Esophagus (tissue), 2 donors: ENCODE results near the gene SLC37A2. TPM values are rescaled to one million over a fixed set of nuclear protein-coding genes. Genes with fewer than 3 reads are reported as not detected.
"Not testable (repeated sequence)": the region's sequence is repeated elsewhere in the genome, so short reads cannot be mapped to it uniquely, and the experiment has no call there.

Experiments used
- H3K27ac ChIP-seq, 2 donors: one replicate each; pipeline ENCODE4 v1.5.1; 2013; ENCODE audit warnings: low read depth in 2 of 2, mild to moderate bottlenecking in 2 of 2, inconsistent platforms in 1 of 2, low read length in 1 of 2, moderate library complexity in 1 of 2
- H3K27me3 ChIP-seq, 2 donors: one replicate each; pipeline ENCODE4 v1.6.1; 2013; ENCODE audit warnings: low read length in 2 of 2, control low read depth in 1 of 2, mild to moderate bottlenecking in 1 of 2; ENCODE audit not compliant: insufficient read depth in 2 of 2, control insufficient read depth in 1 of 2
- H3K36me3 ChIP-seq, 2 donors: one replicate each; pipeline ENCODE4 v1.6.1; 2013; ENCODE audit warnings: low read length in 1 of 2; ENCODE audit not compliant: control insufficient read depth in 2 of 2, insufficient read depth in 2 of 2
- H3K4me1 ChIP-seq, 2 donors: one replicate each; pipeline ENCODE4 v1.6.1; 2013; ENCODE audit warnings: low read length in 1 of 2; ENCODE audit not compliant: control insufficient read depth in 2 of 2, insufficient read depth in 2 of 2
- H3K4me3 ChIP-seq, 2 donors: one replicate each; pipeline ENCODE4 v1.5.1; 2013; ENCODE audit warnings: low read length in 2 of 2, mild to moderate bottlenecking in 2 of 2, low read depth in 1 of 2, moderate library complexity in 1 of 2
- H3K9me3 ChIP-seq, 2 donors: one replicate each; pipeline ENCODE4 v1.6.1; 2013; ENCODE audit warnings: mild to moderate bottlenecking in 2 of 2, low read depth in 1 of 2, low read length in 1 of 2, moderate library complexity in 1 of 2; ENCODE audit not compliant: control insufficient read depth in 2 of 2, insufficient read depth in 1 of 2
- WGBS, 2 donors: extraction: QIAGEN DNeasy Blood & Tissue Kit; methylation state at CpG; one replicate each; pipeline ENCODE4 v1.1.7; 2013; 5-methylcytosine and 5-hydroxymethylcytosine counted together
- polyA plus RNA-seq, 2 donors: library from polyadenylated mRNA; stranded (reverse); fragments of 200-250 nt; gene quantifications; one replicate each; pipeline ENCODE4 v1.2.3, GENCODE V29; 2013
- donor health status: healthy with polysubstance abuse.
- donor health status: Bipolar disorder and iron deficiency.

The SLC37A2 gene
- polyA plus RNA-seq, result 10 to 100 TPM; 21.7 to 27.0 TPM

GRCh38 chr11:125062931-125063428, at the start of gene SLC37A2:
TSS of gene SLC37A2 (plus strand) at chr11:125063305. CDS start at chr11:125063368, 63 bp downstream.
- WGBS, 2 donors, result 1% methylated on average over 40 to 46 of the region's 46 CpGs
- H3K4me3 ChIP-seq, result peak within 1 kb of the TSS; percentile 59 to 86
- no peaks in the 10 kb centered on the region for H3K9me3 ChIP-seq
- H3K27me3 ChIP-seq, result peaks cover 0 to 2% of the 10 kb centered on the region in 2 donors
- H3K27ac ChIP-seq, result peak within 1 kb of the TSS; percentile 61 to 68
- peaks cover 4 to 12% of the 10 kb centered on the region in 2 donors for H3K4me1 ChIP-seq
- no peaks in the 10 kb centered on the region for H3K36me3 ChIP-seq

DNA sequence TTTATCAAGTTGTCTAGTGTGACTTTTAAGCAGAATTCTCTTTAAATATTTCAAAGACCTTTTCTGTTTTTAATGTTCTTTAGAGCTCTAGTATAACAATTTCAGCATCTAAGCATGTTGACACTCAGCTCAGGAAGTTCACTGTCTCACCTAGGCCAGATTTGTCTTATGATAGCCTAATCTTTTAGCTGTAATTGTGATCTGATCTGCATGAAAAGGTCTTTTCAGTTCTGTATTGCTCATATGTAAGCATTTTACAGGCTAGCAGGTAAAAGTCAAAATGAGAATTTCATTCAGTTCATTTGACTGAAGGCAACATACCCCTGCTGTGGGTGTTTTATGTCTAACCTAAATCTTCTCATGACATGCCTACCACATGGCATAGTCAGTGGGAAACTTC, 46.7 kb upstream of the SLC37A2 start:
- no peak overlapping the region for H3K27ac ChIP-seq
- no peaks in the 10 kb centered on the region for H3K27me3 ChIP-seq
- H3K9me3 ChIP-seq, result no peaks in the 10 kb centered on the region
- no peak overlapping the region for H3K4me3 ChIP-seq
- no peaks in the 10 kb centered on the region for H3K36me3 ChIP-seq
- H3K4me1 ChIP-seq, result no peaks in the 10 kb centered on the region

- H3K36me3 ChIP-seq, result no peaks in the 10 kb centered on the region
- WGBS, 2 donors, result 44 to 48% methylated on average over 2 of the region's 2 CpGs
- H3K4me1 ChIP-seq, result no peaks in the 10 kb centered on the region
- no peaks in the 10 kb centered on the region for H3K27me3 ChIP-seq
- no peak overlapping the region for H3K27ac ChIP-seq
- H3K4me3 ChIP-seq, result no peak overlapping the region
- no peaks in the 10 kb centered on the region for H3K9me3 ChIP-seq
These were observed 42.8 kb upstream of the SLC37A2 start for GRCh38 chr11:125020342-125020741.

GRCh38 chr11:125022551-125022950, 40.6 kb upstream of the SLC37A2 start:
- Histone ChIP-seq H3K4me3 (no peak overlapping the region), H3K9me3 (no peaks in the 10 kb centered on the region), H3K4me1 (no peaks in the 10 kb centered on the region), H3K36me3 (no peaks in the 10 kb centered on the region), H3K27me3 (no peaks in the 10 kb centered on the region), H3K27ac (no peak overlapping the region)

GRCh38 chr11:125025968-125026367, 37.1 kb upstream of the SLC37A2 start:
- H3K36me3 ChIP-seq, result peaks cover 0 to 4% of the 10 kb centered on the region in 2 donors
- H3K27me3 ChIP-seq, result no peaks in the 10 kb centered on the region
- no peak overlapping the region for H3K27ac ChIP-seq
- H3K9me3 ChIP-seq, result no peaks in the 10 kb centered on the region
- no peaks in the 10 kb centered on the region for H3K4me1 ChIP-seq
- no peak overlapping the region for H3K4me3 ChIP-seq
- 91 to 95% methylated on average over 2 of the region's 2 CpGs for WGBS, 2 donors

- not testable (repeated sequence) for H3K27me3 ChIP-seq, H3K27ac ChIP-seq, H3K9me3 ChIP-seq, H3K36me3 ChIP-seq, H3K4me1 ChIP-seq, H3K4me3 ChIP-seq
- 69 to 83% methylated on average over 1 of the region's 1 CpG for WGBS, 2 donors
These were observed 33.7 kb upstream of the SLC37A2 start for GRCh38 chr11:125029431-125029830.

DNA sequence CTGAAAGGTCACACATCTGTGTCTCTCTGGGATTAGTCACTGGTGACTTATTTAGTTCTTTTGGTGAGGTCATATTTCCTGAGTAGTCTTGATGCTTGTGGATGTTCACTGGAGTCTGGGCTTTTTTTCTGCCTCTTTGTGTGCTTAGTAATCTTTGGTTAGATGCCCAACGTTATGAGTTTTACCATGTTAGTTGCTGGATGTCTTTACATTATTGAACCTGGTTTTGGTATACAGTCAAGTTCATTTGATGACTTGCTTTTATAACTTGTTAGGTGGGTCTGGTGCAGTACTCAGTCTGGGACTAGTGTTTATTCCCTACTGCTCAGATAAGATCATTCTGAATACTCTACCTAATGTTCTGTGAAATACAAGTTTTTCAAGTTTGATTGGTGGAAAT, 26.2 kb upstream of the SLC37A2 start:
- H3K4me1 ChIP-seq, result no peaks in the 10 kb centered on the region
- H3K27ac ChIP-seq, result no peak overlapping the region
- H3K36me3 ChIP-seq, result no peaks in the 10 kb centered on the region
- WGBS, 2 donors, result 65 to 71% methylated on average over 1 of the region's 1 CpG
- H3K27me3 ChIP-seq, result no peaks in the 10 kb centered on the region
- H3K9me3 ChIP-seq, result no peaks in the 10 kb centered on the region
- no peak overlapping the region for H3K4me3 ChIP-seq

DNA sequence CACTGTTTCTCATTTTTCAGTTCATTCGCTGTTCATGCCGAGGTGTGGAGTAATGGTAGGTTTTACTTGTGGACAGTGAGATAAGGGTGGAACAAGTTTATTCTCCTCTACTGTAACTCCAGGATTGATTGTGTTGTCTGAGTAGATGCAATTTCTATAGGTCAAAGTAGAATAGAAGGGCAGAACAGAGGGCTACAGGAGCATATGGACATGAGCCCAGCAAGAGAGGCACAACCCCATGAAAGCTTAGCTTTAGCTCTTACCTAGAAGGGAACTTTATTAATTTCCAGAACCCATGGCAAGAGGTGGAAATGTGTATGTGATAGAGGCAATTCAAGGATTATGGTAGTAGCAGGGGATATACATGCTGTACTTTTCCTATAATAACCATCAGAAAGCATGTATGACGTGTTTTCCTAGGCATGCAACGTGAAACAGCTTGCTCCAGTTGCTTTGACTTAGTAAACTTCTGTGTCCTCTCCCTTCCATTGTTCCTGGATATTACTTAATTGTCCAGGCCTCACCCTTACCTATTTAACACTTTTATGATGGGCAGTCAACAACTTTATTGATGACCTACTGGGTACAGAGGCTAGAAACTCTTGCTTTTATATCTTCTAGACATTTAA, 13.8 kb upstream of the SLC37A2 start:
- WGBS, 2 donors, result 82 to 85% methylated on average over 4 of the region's 4 CpGs
- Histone ChIP-seq H3K4me1 (no peaks in the 10 kb centered on the region), H3K9me3 (no peaks in the 10 kb centered on the region), H3K36me3 (no peaks in the 10 kb centered on the region), H3K27ac (no peak overlapping the region), H3K27me3 (no peaks in the 10 kb centered on the region), H3K4me3 (no peak overlapping the region)

GRCh38 chr11:125052047-125052446, 11.1 kb upstream of the SLC37A2 start:
- no peak overlapping the region for H3K27ac ChIP-seq
- H3K4me1 ChIP-seq, result no peaks in the 10 kb centered on the region
- H3K9me3 ChIP-seq, result no peaks in the 10 kb centered on the region
- no peak overlapping the region for H3K4me3 ChIP-seq
- no peaks in the 10 kb centered on the region for H3K27me3 ChIP-seq
- H3K36me3 ChIP-seq, result no peaks in the 10 kb centered on the region

- Histone ChIP-seq H3K9me3 (no peaks in the 10 kb centered on the region), H3K4me1 (no peaks in the 10 kb centered on the region), H3K27ac (no peak overlapping the region), H3K27me3 (no peaks in the 10 kb centered on the region), H3K36me3 (no peaks in the 10 kb centered on the region), H3K4me3 (no peak overlapping the region)
- WGBS, 2 donors, result 66 to 69% methylated on average over 1 of the region's 1 CpG
These were observed 9.9 kb upstream of the SLC37A2 start for GRCh38 chr11:125053167-125053566.
